ENCODE measurements around the gene SLC46A1.

The SLC46A1 gene

GRCh38 chr17:28385037-28385400 lies 21.0 kb downstream of the SLC46A1 start:
- no peak for DNase-seq (ENCODE audit: extremely low read depth in 1 of 2, low read depth in 1 of 2)

DNA sequence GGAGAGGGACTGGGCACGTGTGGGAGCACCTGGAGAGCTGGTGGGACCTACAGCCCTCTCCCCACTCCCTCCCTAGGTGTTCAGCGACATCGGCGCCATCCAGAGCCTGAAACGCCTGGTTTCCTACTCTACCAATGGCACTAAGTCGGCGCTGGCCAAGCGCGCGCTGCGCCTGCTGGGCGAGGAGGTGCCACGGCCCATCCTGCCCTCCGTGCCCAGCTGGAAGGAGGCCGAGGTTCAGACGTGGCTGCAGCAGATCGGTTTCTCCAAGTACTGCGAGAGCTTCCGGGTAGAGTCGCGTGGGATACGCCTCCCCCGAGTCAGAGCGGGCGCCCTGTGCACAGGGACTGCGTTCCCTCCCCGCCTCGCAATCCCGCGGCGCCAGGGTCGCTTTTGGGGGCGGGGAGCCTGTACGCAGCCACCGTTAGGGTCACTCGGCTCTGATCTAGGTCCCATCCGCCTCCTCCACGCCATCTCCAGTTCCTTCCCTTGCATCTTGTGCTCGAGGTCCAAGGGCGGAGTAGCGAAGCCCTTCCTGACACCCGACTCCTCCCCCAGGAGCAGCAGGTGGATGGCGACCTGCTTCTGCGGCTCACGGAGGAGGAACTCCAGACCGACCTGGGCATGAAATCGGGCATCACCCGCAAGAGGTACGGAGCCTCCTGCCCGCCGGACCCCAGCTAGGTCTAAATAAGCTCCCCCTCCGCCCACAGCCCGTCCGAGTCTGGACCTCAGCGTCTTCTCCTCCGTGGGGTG lies 21.6 kb downstream of the SLC46A1 start:
- peak in 1 of 2 donors; percentile 40 for DNase-seq (ENCODE audit: extremely low read depth in 1 of 2, low read depth in 1 of 2)

- DNase-seq (ENCODE audit: extremely low read depth in 1 of 2, low read depth in 1 of 2), result no peak
Measured at GRCh38 chr17:28381141-28381825, 24.7 kb downstream of the SLC46A1 start.

- no peak for DNase-seq (ENCODE audit: extremely low read depth in 1 of 2, low read depth in 1 of 2)
Measured at GRCh38 chr17:28379814-28380801, 25.9 kb downstream of the SLC46A1 start.

GRCh38 chr17:28372945-28373274 lies 33.1 kb downstream of the SLC46A1 start:
- DNase-seq (ENCODE audit: extremely low read depth in 1 of 2, low read depth in 1 of 2), result no peak

DNA sequence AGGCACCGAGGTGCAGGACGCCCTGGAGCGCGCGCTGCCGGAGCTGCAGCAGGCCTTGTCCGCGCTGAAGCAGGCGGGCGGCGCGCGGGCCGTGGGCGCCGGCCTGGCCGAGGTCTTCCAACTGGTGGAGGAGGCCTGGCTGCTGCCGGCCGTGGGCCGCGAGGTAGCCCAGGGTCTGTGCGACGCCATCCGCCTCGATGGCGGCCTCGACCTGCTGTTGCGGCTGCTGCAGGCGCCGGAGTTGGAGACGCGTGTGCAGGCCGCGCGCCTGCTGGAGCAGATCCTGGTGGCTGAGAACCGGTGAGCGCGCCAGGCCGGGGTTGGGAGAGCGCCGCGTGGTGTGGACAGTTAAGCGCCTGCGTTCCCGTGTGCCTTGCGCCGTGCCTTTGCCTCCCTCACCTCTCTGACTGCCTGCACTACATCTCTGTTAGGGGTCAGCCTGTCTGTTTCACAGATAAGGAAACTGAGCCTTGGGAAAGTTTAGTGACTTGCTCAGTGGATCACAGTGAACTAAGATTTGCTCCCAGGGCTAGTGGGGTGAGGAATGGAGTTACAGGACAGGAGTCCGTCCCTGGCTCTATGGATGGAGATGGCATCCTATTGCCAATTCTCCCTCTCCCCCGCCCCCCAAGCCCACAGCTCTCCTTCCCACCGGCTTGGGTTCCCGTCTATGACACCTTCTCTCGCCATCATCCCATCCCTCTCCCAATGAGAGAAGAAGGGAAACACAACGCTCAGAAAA lies 33.6 kb downstream of the SLC46A1 start:
- DNase-seq (ENCODE audit: extremely low read depth in 1 of 2, low read depth in 1 of 2), result no peak

- DNase-seq (ENCODE audit: extremely low read depth in 1 of 2, low read depth in 1 of 2), result peak; percentile 42 to 67
Measured at GRCh38 chr17:28371245-28372202, 34.5 kb downstream of the SLC46A1 start, which contains the start of gene SARM1. SARM1 (plus strand) TSS chr17:28371694; CDS start chr17:28372033, 339 bp downstream.

- DNase-seq (ENCODE audit: extremely low read depth in 1 of 2, low read depth in 1 of 2), result no peak
Measured at GRCh38 chr17:28370744-28371103, 35.3 kb downstream of the SLC46A1 start.

- DNase-seq (ENCODE audit: extremely low read depth in 1 of 2, low read depth in 1 of 2), result no peak
Measured at GRCh38 chr17:28370035-28370743, 35.8 kb downstream of the SLC46A1 start, which contains the start of gene VTN. VTN (minus strand) TSS chr17:28370307; CDS start chr17:28370203, 104 bp downstream.

DNA sequence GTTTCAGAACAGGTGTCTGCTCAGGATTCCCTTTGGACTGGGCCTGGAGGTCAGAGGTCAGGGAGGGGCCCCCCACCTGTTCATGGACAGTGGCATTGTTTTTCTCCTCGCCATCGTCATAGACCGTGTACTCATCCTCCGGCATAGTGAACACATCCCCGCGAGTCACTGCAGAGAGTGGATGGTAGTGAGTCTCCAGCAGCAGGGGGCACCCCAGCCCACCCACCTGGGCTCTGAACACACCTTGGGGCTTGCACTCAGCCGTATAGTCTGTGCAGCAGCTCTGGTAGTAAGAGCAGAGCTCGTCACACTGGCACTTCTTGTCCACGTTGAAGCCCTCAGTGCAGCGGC lies 36.4 kb downstream of the SLC46A1 start:
- DNase-seq (ENCODE audit: extremely low read depth in 1 of 2, low read depth in 1 of 2), result no peak

DNA sequence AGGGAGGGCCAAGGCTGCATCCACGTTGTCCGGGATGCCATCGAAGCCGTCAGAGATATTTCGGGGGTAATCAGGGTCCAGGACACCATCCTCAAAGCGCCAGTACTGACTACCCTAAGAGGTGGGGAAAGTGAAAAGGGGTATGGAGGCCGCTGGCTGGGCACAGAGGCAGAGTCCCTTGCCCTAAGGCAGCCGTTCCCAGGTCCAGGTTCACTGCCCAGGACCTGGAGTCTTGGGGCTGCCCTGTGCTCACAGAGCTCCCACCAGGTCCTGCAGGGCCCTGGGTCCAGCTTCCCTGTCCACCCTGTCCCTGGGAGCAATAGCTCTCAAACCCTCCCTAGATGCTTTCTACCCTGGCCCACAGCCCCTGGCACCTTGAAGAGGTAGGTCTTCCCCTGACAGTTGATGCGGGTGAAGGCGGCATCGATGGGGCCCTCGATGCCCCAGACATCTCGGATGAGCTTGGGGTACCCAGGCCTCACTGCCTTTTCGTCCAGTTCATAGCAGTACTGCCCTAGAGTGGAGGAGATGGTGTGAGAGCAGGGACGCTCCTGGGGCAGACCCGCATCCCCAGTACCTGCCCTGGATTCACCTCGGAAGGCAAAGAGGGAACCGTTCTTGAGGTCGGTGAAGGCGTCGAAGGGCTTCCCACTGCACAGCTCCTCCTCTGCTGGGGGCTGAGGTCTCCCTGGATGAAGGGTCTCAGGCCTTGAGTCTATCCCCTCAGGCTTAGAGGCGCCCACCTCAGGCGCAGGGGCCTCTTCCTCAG lies 36.9 kb downstream of the SLC46A1 start:
- DNase-seq (ENCODE audit: extremely low read depth in 1 of 2, low read depth in 1 of 2), result no peak

- DNase-seq (ENCODE audit: extremely low read depth in 1 of 2, low read depth in 1 of 2), result no peak
Measured at GRCh38 chr17:28368306-28368831, 37.6 kb downstream of the SLC46A1 start.

- no peak for DNase-seq (ENCODE audit: extremely low read depth in 1 of 2, low read depth in 1 of 2)
Measured at GRCh38 chr17:28367641-28368305, 38.2 kb downstream of the SLC46A1 start.

DNA sequence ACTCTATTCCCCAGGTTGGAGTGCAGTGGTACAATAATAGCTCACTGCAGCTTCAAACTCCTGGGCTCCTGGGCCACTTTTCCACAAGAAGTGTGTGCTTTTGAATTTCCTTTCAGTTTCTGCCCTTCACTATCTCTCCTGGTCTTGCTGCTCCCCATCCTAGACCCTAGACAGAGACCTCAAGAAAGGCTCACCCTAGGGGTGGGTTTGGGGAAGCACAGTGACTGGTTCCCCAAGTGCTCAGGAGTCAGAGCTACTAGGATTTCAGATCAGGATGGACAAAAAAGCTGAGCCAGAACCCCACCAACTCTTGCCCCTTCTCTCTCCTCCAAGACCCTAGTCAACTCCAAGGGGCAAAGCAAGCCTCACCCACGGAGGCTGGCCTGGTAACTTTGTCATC lies 39.4 kb downstream of the SLC46A1 start:
- no peak for DNase-seq (ENCODE audit: extremely low read depth in 1 of 2, low read depth in 1 of 2)

- no peak for DNase-seq (ENCODE audit: extremely low read depth in 1 of 2, low read depth in 1 of 2)
Measured at GRCh38 chr17:28365487-28365886, 40.5 kb downstream of the SLC46A1 start.

- DNase-seq (ENCODE audit: extremely low read depth in 1 of 2, low read depth in 1 of 2), result no peak
Measured at GRCh38 chr17:28364665-28365363, 41.2 kb downstream of the SLC46A1 start, which contains the start of gene SEBOX. SEBOX (minus strand) TSS chr17:28365199; CDS start chr17:28365151, 48 bp downstream.

Data from activated CD8-positive, alpha-beta memory T cell treated with anti-CD3 and anti-CD28 coated beads for 1 hour (primary cell).